Glomerular visceral epithelial cell (primary cell): ENCODE results near the gene ELL2.
"Not testable (repeated sequence)": the region's sequence is repeated elsewhere in the genome, so short reads cannot be mapped to it uniquely, and the experiment has no call there.

Source experiments
- DNase-seq: peaks from one replicate; pipeline ENCODE4 v3.0.0-alpha.2; 2016; ENCODE audit errors: extremely low spot score

Gene ELL2

GRCh38 chr5:95930141-95930930 lies 31.3 kb downstream of the ELL2 start:
- DNase-seq, result no peak

GRCh38 chr5:95928724-95929253 lies 32.9 kb downstream of the ELL2 start:
- no peak for DNase-seq

GRCh38 chr5:95927927-95928723 lies 33.5 kb downstream of the ELL2 start:
- no peak for DNase-seq

- not testable (repeated sequence) for DNase-seq
Measured at GRCh38 chr5:95927300-95927699, 34.4 kb downstream of the ELL2 start.

- no peak for DNase-seq
Measured at GRCh38 chr5:95925939-95926338, 35.7 kb downstream of the ELL2 start.

GRCh38 chr5:95925378-95925744 lies 36.3 kb downstream of the ELL2 start:
- DNase-seq, result no peak

GRCh38 chr5:95924720-95925377 lies 36.8 kb downstream of the ELL2 start:
- no peak for DNase-seq

GRCh38 chr5:95923918-95924544 lies 37.6 kb downstream of the ELL2 start:
- no peak for DNase-seq

GRCh38 chr5:95922798-95923197 lies 38.9 kb downstream of the ELL2 start:
- DNase-seq, result no peak

- DNase-seq, result no peak
Measured at GRCh38 chr5:95921501-95921900, 40.1 kb downstream of the ELL2 start.

- no peak for DNase-seq
Measured at GRCh38 chr5:95920822-95921221, 40.8 kb downstream of the ELL2 start.

- DNase-seq, result no peak
Measured at GRCh38 chr5:95919658-95920057, 42.0 kb downstream of the ELL2 start.

GRCh38 chr5:95918421-95919006 lies 43.1 kb downstream of the ELL2 start:
- DNase-seq, result no peak

GRCh38 chr5:95917207-95917606 lies 44.4 kb downstream of the ELL2 start:
- DNase-seq, result no peak

GRCh38 chr5:95916687-95917085 lies 45.0 kb downstream of the ELL2 start:
- no peak for DNase-seq

- no peak for DNase-seq
Measured at GRCh38 chr5:95915999-95916686, 45.5 kb downstream of the ELL2 start.

- no peak for DNase-seq
Measured at GRCh38 chr5:95913663-95914062, 48.0 kb downstream of the ELL2 start.

- DNase-seq, result no peak
Measured at GRCh38 chr5:95912029-95912428, 49.6 kb downstream of the ELL2 start.

GRCh38 chr5:95910521-95910920 lies 51.1 kb downstream of the ELL2 start:
- DNase-seq, result no peak

- DNase-seq, result no peak
Measured at GRCh38 chr5:95909738-95910137, 51.9 kb downstream of the ELL2 start.

- DNase-seq, result no peak
Measured at GRCh38 chr5:95908799-95909198, 52.9 kb downstream of the ELL2 start.
